ENCODE results near the gene MNT.

DNA sequence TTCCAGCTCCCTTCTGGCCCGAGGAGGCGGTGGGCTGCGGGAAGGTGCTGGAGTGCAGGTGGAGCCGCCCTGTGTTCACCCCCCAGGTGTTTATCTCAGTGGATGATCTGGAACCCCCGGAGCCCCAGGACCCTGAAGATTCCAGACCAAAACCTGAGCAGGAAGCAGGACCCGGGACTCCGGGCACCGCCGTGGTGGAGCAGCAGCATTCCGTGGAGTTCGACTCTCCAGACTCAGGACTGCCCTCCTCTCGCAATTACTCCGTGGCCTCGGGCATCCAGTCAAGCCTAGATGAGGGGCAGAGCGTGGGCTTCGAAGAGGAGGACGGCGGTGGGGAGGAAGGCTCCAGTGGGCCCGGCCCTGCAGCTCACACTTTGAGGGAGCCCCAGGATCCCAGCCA, 25.5 kb downstream of the MNT start:
- TF ChIP-seq, protein P1, sequence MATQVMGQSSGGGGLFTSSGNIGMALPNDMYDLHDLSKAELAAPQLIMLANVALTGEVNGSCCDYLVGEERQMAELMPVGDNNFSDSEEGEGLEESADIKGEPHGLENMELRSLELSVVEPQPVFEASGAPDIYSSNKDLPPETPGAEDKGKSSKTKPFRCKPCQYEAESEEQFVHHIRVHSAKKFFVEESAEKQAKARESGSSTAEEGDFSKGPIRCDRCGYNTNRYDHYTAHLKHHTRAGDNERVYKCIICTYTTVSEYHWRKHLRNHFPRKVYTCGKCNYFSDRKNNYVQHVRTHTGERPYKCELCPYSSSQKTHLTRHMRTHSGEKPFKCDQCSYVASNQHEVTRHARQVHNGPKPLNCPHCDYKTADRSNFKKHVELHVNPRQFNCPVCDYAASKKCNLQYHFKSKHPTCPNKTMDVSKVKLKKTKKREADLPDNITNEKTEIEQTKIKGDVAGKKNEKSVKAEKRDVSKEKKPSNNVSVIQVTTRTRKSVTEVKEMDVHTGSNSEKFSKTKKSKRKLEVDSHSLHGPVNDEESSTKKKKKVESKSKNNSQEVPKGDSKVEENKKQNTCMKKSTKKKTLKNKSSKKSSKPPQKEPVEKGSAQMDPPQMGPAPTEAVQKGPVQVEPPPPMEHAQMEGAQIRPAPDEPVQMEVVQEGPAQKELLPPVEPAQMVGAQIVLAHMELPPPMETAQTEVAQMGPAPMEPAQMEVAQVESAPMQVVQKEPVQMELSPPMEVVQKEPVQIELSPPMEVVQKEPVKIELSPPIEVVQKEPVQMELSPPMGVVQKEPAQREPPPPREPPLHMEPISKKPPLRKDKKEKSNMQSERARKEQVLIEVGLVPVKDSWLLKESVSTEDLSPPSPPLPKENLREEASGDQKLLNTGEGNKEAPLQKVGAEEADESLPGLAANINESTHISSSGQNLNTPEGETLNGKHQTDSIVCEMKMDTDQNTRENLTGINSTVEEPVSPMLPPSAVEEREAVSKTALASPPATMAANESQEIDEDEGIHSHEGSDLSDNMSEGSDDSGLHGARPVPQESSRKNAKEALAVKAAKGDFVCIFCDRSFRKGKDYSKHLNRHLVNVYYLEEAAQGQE (IDR thresholded peaks at IDR 0.05; ENCODE audit: insufficient read depth in 1 of 2, low read depth in 2 of 2, low read length in 2 of 2), result no peak
- TF ChIP-seq POLR2AphosphoS5 (IDR thresholded peaks at IDR 0.05; ENCODE audit: low read depth, low read length), result no peak

All from PFSK-1 (cell line).